HG03159 (cell line): ENCODE results near the gene SHC1.

Source experiments
- ATAC-seq: cut with Tn5 transposase; IDR thresholded peaks from one replicate; pipeline ENCODE4 v1.9.1; 2021; ENCODE audit warnings: mild to moderate bottlenecking, moderate library complexity; ENCODE audit not compliant: unreplicated experiment

Gene SHC1, protein sequence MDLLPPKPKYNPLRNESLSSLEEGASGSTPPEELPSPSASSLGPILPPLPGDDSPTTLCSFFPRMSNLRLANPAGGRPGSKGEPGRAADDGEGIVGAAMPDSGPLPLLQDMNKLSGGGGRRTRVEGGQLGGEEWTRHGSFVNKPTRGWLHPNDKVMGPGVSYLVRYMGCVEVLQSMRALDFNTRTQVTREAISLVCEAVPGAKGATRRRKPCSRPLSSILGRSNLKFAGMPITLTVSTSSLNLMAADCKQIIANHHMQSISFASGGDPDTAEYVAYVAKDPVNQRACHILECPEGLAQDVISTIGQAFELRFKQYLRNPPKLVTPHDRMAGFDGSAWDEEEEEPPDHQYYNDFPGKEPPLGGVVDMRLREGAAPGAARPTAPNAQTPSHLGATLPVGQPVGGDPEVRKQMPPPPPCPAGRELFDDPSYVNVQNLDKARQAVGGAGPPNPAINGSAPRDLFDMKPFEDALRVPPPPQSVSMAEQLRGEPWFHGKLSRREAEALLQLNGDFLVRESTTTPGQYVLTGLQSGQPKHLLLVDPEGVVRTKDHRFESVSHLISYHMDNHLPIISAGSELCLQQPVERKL

DNA sequence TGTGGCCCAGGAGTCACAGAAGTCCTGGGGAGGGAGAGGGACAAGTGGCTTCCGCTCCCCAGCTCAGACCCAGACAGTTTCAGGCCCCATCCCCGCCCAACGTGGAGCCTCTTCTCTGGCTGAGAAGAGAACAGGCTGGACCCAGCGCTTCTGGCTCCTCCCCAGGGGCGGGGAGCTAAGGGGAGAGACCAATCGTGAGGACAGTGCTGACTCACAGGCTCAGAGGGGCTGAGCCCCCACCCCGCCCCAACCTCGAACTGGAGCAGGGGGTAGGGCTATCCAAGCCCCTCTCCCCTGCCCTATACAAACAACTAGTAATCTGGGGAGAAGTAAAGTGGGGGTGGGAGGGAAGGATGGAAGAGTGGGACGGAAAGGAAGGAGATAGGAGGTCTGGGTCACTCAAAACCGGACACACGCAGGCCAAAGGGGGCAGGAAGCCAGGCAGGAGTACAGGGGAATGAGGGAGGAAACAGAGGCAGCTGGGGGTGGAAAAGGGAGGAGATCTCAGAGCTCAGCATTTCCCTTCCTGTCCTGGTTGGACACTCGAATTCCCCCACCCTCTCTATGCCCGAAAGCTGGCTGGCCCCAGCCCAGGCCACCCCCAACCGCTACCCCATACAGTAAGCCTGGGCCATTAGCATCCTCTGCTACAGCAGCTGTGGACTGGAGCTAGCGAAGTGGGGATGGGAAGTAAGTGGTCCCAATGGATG is at the start of gene SHC1:
Gene SHC1, minus strand, starts transcription at position 117 of the 710 bp plus-strand sequence. CDS start 221 bp downstream, outside the sequence.
- no peak for ATAC-seq

DNA sequence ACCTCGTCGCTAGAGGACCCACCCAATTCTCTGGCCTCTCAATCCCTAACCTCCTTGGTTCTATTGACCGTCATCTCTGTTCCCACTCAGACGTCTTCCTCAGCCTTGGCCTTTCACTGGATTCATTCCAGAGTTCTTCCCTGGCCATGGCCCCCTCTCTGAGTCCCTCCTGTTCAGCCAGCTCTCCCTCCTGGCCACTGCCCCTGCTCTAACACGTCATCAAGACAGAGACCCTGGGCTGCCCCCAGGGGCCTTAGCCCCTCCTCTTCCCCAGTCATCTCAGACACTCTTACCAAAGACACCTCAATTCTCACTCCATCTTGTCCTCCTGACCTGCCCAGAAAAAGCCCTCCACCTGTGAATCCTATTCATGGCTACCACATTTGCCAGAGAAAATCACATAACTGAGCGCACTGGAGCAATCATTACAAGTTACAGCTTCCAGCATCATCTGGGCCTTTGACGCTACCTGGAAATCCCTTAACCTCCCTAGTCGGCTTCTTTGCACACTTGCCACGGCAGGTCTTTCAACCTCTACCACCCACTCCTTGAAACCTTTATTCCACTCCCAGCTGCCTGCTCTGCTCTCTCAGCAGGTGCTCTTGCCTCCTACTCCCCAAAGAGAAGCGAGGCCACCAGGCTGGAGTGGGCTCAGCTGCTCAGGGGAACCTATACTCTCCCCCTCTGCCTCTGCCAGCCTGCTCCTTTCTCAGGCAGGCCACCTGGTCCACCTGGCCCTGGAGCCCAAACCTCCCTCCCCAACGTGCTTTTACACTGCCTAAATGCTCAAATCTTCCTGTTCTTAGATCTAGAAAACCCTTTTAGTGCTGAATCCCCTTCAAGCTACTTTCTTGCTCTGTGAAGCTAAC is 49.1 kb upstream of the SHC1 start:
- no peak for ATAC-seq

DNA sequence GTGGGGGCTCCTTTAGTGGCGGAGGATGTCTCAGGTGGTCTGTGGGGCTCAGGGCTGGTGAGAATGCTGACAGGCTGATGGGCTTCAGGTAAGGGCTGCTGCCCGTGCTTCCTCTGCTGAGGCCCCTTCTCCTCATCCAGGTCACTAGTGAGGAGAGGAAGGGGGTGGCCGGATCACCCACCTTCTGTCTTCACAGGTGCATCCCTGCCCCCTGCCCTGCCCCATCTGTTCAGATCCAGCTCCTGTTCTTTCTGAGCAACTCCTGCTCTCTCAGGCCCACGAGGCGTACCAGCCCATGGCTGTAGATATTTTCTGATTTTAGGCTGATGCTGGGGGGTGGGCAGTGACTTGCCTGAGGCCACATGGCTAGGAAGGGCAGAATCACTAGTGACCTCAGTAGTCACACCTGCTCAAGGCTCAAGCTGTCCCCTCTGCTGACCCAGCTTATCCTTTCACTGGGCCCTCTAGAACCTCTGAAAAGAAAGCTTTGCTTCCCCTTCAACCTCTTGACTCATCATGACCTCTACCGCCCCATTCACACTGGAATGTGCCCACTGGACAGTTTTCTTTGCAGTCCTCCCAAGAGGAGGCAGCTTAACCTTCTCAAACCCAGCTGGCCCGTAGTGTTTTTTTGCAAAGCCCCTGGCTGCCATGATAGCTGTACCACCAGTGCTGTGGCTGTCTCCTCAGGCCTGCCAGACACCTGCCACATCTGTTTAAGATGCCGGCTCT is 48.2 kb upstream of the SHC1 start:
- ATAC-seq = no peak

DNA sequence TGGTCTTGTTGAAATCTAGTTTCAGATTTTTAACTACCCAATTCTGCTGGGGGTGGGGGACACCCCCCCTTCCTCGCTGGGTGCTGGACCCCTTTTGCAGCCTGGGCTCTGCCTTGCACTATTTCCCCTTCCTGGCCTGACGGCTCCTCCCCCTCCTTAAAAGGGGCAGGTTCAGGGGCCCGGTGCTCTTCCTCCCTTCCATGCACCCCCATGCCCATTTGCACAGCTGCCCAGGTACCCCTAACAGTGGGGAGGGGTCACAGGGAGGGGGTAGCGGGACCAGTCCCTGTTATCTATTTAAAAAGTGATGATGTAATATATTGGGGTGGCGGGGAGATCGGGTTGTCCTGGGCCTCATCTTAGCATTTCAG is 47.4 kb upstream of the SHC1 start:
- ATAC-seq = peak; percentile 8

DNA sequence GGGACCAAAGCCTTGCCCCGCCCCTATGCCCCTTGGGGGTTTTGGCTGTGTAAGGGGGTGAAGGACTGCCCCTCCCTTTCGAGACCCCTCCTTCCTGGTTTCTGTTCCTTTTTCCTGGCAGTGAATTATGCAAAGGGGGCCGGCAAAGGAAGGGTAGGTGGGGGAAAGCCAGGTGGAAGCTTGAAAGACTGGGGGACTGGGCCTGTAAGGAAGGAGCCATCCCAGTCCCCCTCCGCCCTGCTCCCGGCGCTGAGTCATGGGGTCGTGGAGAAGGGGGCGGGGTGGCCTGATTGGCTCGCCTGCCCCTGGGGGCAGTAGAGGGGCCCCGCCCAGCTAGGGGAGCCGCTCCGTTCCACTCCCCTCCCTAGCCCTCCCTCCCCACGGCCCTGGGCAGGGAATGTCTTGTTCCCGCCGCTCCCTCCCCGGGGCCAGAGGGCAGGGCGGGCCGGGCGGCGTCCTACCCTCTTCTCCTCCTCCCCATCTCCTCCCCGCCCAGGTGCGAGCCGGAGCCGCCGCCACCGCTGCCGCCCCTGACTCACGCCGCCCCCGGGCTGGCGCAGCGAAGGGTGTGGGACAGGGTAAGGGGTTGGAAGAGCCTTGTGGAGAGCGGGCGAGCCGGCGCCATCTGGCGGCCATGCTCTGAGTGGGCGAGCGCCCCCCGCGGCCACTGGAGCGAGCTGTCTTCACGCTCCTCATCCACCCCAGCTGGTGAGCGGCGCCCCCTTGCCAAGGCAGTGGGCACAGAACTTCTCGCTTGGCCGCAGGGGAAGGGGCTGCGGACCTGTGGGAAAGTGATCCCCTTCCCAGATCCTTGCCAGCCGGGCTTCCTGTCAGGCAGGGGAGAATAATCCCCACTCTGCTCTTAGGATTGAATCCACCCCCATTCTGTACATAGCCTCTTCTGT is 46.7 kb upstream of the SHC1 start:
- ATAC-seq = peak; percentile 70

DNA sequence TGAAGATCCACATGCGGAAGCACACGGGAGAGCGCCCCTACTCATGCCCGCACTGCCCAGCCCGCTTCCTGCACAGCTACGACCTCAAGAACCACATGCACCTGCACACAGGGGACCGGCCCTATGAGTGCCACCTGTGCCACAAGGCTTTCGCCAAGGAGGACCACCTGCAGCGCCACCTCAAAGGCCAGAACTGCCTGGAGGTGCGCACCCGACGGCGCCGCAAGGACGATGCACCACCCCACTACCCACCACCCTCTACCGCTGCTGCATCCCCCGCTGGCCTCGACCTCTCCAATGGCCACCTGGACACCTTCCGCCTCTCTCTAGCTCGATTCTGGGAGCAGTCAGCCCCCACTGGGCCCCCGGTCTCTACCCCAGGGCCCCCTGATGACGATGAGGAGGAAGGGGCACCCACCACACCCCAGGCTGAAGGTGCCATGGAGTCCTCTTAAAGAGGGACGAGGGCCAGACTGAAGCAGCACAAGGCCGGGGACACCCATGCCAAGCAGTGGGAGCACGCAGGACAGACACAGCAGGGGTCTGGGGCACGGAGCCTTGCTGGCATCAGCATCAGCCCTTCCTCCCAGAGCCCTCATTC is 45.8 kb upstream of the SHC1 start:
- ATAC-seq = no peak

DNA sequence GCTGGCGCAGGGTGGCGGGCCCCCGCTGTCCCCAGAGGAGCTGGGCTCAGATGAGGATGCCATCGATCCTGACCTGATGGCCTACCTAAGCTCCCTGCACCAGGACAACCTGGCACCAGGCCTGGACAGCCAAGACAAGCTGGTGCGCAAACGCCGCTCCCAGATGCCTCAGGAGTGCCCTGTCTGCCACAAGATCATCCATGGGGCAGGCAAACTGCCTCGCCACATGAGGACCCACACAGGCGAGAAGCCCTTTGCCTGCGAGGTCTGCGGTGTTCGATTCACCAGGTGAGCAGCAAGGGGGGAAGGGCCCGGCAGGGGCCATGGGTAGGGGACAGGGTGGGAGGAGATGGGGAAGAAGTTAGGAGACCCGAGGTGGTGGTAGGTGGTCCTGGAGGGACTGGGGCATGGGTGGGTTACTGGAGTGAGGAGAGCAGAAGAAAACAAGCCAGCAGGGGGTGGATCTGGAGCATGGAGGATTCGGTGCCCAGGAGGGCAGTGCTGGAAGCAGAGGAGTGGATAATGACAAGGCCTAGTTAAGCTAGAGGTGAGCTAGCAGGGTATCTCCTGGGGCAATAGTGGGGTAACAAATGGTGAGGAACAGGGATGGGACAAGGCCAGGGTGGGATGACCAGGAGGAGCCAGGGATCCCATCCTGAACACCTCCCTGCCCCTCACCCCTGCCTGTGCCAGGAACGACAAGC is 45.1 kb upstream of the SHC1 start:
- no peak for ATAC-seq

DNA sequence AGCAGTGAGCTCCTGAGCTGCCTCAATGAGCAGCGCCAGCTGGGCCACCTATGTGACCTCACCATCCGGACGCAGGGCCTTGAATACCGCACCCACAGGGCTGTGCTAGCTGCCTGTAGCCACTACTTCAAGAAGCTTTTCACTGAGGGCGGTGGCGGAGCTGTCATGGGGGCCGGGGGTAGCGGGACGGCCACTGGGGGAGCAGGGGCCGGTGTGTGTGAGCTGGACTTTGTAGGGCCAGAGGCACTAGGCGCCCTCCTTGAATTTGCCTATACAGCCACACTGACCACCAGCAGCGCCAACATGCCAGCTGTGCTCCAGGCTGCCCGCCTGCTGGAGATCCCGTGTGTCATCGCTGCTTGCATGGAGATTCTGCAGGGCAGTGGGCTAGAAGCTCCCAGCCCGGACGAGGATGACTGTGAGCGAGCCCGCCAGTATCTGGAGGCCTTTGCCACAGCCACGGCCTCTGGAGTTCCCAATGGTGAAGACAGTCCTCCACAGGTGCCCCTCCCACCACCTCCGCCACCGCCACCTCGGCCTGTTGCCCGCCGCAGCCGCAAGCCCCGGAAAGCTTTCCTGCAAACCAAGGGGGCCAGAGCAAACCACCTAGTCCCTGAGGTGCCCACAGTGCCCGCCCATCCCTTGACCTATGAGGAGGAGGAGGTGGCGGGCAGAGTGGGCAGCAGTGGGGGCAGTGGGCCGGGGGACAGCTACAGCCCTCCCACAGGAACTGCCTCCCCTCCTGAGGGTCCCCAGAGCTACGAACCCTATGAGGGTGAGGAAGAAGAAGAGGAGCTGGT is 44.4 kb upstream of the SHC1 start:
- ATAC-seq = no peak

DNA sequence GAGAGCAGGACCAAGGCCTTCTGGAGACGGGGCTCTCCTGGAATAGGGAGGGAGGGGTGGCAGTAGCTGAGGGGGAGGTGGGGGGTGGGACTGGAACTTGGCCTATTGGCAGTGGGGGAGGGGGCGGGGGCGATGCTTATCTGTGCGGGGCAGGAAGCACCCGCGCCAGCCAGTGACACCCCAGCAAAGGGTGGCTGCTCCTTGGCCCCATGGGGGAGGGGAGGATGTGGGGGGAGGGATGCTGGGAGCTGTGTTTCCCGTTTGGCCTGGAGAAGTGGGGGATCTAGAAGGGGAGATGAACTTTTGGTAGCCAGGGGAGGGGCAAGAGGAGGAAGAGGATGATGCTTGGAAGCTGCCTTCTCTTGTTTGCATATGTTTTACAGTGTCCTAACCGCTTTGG is 43.1 kb upstream of the SHC1 start:
- ATAC-seq = no peak

DNA sequence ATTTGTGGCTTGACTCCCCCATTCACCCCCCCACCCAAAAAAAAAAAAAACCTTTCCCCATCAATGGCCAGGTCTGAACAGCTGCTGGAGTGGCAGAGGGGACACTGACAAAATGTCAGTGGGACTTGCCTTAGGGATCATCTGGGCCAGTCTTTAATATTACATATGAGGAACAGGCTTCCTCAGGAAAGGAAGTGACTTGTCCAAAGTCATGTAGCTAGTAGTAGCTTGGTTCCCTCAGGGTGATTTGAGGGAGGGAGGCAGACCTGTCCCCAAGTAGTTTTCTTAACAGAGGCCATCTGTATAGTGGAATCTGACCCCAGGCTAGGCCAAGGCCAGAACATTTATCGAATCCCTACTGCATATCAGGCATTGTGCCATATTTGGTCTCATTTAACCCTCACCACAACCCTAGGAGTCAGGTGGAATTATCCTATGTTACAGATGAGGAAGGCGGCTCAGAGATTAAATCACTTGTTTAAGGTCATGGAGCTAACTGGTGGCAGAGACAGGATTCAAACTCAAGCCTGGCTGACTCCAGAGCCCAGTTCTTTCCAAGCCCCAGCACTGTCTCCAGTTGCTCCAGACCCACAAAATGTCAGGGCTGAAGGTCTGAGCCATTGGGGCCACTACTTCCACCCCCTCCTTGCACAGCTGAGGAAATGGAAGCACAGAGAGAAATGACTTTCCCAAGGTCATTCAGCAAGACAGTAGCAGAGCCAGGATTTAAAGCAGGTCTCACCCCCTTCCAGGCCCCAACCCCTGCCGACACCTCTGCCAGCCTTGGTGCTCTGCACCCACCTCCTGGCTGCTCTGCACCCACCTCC is 42.4 kb upstream of the SHC1 start:
- no peak for ATAC-seq

DNA sequence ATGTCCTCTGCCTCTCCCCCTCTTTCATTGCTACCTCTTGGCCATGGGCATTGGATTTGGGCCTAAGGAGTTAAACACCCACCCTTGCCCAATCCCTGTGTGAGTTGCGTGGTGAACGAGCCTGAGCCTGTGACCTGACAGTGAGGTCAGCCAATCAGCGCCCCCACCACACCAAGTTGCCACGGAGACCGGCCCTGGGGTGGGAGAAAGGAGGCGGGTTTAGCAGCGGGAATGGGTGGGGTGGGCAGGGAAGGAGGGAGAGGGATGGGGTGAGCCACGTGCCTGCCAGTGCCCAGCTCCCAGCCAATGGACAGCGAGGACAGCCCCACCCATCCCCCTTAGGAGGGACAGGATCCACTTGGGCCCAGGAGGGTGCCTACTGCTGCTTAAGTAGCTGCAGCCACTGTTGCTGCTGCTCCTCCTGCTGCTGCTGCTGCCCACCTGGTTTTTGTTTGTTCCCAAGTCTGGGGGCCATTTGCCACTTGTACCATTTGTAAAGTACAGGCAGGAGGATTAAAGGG is 41.5 kb upstream of the SHC1 start:
- no peak for ATAC-seq

DNA sequence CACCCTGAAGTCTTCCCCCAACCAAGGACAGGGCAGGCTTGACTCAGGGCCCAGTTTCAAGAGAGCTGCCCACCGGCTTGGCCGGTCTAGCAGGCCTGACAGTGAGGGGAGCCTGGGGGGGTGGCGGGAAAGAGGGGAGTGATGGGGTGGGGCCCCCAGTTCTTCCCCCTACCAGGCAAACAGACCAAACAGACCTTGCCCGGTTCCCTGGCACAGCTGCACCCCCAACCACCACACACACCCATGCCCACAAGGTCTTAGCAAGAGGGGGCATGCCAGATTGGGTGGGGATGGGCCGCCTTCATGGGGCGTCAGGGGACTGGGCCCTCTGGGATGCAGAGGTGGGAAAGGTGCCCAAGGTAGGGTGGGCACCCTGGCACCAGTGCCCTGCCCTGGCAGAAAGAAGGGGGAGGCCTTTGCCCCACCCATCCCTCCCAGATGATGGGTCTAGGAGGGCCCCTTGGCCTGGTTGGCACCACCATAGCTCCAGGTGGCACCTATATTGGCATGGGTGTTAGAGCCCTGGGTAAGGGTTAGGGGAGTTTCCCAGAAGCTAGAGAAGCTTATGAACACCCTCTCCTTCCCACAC is 41.0 kb upstream of the SHC1 start:
- ATAC-seq = no peak

DNA sequence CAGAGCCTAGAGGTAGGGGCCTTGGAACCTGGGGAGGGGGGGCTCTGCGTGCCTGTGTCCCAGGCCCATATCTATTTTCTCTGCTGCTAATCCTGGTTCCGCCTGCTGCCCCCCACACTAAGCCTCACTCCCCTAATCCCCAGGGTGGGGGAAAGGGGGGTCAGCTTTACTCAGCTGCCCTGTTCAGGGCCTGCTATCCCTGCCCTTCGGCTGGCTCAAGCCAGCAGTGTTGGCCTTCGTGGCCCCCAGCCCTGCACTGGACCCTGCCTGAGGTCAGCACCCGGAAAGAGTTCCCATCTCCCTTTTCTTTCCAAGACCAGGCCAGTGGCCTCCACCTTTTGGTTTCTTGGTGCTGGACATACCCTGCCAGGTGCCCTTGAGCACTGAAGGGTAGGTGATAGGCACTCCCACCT is 40.5 kb upstream of the SHC1 start:
- no peak for ATAC-seq

DNA sequence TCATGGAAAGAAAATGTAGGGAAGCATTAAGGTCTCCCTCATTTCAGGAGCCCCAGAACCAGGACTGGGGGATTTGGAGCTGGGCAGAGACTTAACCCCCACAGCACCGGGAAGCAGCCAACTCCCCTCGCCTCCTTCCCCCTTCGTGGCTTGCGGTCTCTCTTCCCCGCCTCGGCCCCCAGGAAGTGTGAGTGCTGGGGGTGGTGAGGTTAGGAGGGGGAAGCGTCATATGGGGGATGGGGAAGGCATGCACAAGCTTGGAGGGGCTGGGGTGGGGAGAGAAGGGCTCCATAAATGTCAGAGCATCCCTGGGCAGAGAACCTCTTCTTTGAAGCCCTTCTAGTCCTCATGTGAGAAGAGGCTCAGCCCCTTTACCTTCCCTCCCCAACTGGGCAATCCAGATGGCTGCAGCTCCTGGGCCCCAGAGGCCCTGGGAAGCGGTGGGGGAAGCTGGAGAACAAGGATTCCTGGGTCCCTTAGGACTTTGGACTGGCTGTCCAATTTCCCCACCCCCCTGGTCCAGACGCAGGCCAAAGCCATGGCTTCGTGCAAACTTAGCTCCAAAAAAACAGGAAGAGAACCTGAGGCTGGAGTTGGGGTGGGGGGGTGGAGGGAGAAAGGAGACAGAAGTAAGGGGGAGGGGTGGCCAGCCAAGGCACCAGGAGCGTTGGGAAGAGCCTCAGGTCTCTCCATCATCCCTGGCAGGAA is 39.8 kb upstream of the SHC1 start:
- no peak for ATAC-seq

DNA sequence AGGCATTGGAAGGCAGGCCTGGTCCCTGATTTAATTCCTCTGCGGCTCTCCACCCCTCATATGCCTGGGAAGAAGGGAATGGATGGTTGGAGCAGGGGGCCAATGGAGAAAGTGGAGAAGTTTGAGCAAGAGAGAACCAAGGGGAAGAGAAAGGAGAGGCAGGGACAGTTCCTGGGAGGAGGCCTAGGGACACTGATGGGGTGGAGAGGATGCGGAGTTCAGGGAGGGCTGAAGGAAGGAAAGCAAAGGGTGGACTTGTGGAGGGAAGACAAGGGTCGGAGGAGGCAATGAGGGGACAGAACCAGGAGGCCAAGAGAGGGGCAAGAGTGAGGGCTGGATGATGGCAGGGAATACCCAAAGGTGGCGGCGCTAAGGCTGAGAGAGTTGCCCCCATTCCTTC is 39.2 kb upstream of the SHC1 start:
- no peak for ATAC-seq
